T follicular helper cell (primary cell): Measurements from ENCODE around the gene BTBD10.

Experiments
- DNase-seq: peaks from one replicate; pipeline ENCODE4 v3.0.0-alpha.2; 2020; ENCODE audit warnings: low read depth

BTBD10 gene

GRCh38 chr11:13338427-13339069 is 124.5 kb downstream of the BTBD10 start:
- DNase-seq: no peak

- no peak for DNase-seq
These were observed 125.0 kb downstream of the BTBD10 start for GRCh38 chr11:13338019-13338426.
